ENCODE measurements around the gene ZBTB20. TPM values are rescaled to one million over a fixed set of nuclear protein-coding genes. Genes with fewer than 3 reads are reported as not detected.

Gene ZBTB20
- total and polyA plus RNA-seq, 2 experiments from 2014 or later: 15.7 to 37.3 TPM

- H3K27me3 ChIP-seq: no peaks in the 10 kb centered on the region
- no peak for TF ChIP-seq CTCF (IDR thresholded peaks at IDR 0.05; ENCODE audit: low read depth, low read length)
- H3K36me3 ChIP-seq: no peaks in the 10 kb centered on the region
- H3K9me3 ChIP-seq (ENCODE audit: low read depth): no peaks in the 10 kb centered on the region
- H3K4me1 ChIP-seq (ENCODE audit: low read depth): peaks cover 15% of the 10 kb centered on the region
- no peak overlapping the region for H3K4me3 ChIP-seq
- DNase-seq (ENCODE audit: low read depth in 1 of 2, low spot score in 1 of 2): no peak
- no peak overlapping the region for H3K27ac ChIP-seq
These were observed 540.8 kb downstream of the ZBTB20 start for GRCh38 chr3:114606336-114606735.

- H3K4me3 ChIP-seq: no peak overlapping the region
- no peak for TF ChIP-seq CTCF (IDR thresholded peaks at IDR 0.05; ENCODE audit: low read depth, low read length)
These were observed 546.5 kb downstream of the ZBTB20 start for GRCh38 chr3:114600571-114600970.

GRCh38 chr3:114597871-114598270 lies 549.2 kb downstream of the ZBTB20 start:
- Histone ChIP-seq H3K27ac (no peak overlapping the region), H3K4me1 (ENCODE audit: low read depth) (no peaks in the 10 kb centered on the region)

More at GRCh38 chr3:114600571-114600970, 546.5 kb downstream of the ZBTB20 start:
- Histone ChIP-seq H3K4me1 (ENCODE audit: low read depth) (no peaks in the 10 kb centered on the region), H3K9me3 (ENCODE audit: low read depth) (no peaks in the 10 kb centered on the region), H3K27ac (no peak overlapping the region), H3K27me3 (no peaks in the 10 kb centered on the region), H3K36me3 (no peaks in the 10 kb centered on the region)
- DNase-seq (ENCODE audit: low read depth in 1 of 2, low spot score in 1 of 2): no peak

GRCh38 chr3:114597012-114597411 lies 550.1 kb downstream of the ZBTB20 start:
- TF ChIP-seq CTCF (IDR thresholded peaks at IDR 0.05; ENCODE audit: low read depth, low read length): peak; percentile 27
- no peaks in the 10 kb centered on the region for H3K4me1 ChIP-seq (ENCODE audit: low read depth)
- H3K9me3 ChIP-seq (ENCODE audit: low read depth): no peaks in the 10 kb centered on the region
- no peaks in the 10 kb centered on the region for H3K36me3 ChIP-seq
- no peak overlapping the region for H3K27ac ChIP-seq
- H3K27me3 ChIP-seq: no peaks in the 10 kb centered on the region
- peak in 1 of 2 donors; percentile 16 for DNase-seq (ENCODE audit: low read depth in 1 of 2, low spot score in 1 of 2)
- H3K4me3 ChIP-seq: no peak overlapping the region

More at GRCh38 chr3:114597871-114598270, 549.2 kb downstream of the ZBTB20 start:
- H3K36me3 ChIP-seq: no peaks in the 10 kb centered on the region
- no peak for DNase-seq (ENCODE audit: low read depth in 1 of 2, low spot score in 1 of 2)
- H3K27me3 ChIP-seq: no peaks in the 10 kb centered on the region
- no peak overlapping the region for H3K4me3 ChIP-seq
- no peaks in the 10 kb centered on the region for H3K9me3 ChIP-seq (ENCODE audit: low read depth)
- TF ChIP-seq CTCF (IDR thresholded peaks at IDR 0.05; ENCODE audit: low read depth, low read length): no peak

GRCh38 chr3:114596147-114596546 lies 550.9 kb downstream of the ZBTB20 start:
- H3K9me3 ChIP-seq (ENCODE audit: low read depth): no peaks in the 10 kb centered on the region
- no peaks in the 10 kb centered on the region for H3K36me3 ChIP-seq
- TF ChIP-seq CTCF (IDR thresholded peaks at IDR 0.05; ENCODE audit: low read depth, low read length): no peak
- H3K27me3 ChIP-seq: no peaks in the 10 kb centered on the region
- H3K4me1 ChIP-seq (ENCODE audit: low read depth): no peaks in the 10 kb centered on the region
- H3K4me3 ChIP-seq: no peak overlapping the region
- no peak for DNase-seq (ENCODE audit: low read depth in 1 of 2, low spot score in 1 of 2)
- H3K27ac ChIP-seq: no peak overlapping the region
